Activated T-cell treated with anti-CD3 and anti-CD28 coated beads, Interleukin-2, amount 50 U/mL, for 4 hours (primary cell): ENCODE measurements around the gene DHFR. TPM values are rescaled to one million over a fixed set of nuclear protein-coding genes. Genes with fewer than 3 reads are reported as not detected.
"Not testable (repeated sequence)": the region's sequence is repeated elsewhere in the genome, so short reads cannot be mapped to it uniquely, and the experiment has no call there.

Experiments
- ATAC-seq, 2 donors: fragments of 200-7000 bp; cut with Tn5 transposase; one replicate each; pipeline ENCODE4 v1.10.0; 2021
- DNase-seq: peaks from one replicate; pipeline ENCODE4 v3.0.0-alpha.2; 2020
- H3K27me3 Mint-ChIP-seq: one replicate; pipeline ENCODE4 v1.8.0; 2021; ENCODE audit warnings: low read depth, mixed read lengths
- H3K36me3 Mint-ChIP-seq: one replicate; pipeline ENCODE4 v1.8.0; 2022; ENCODE audit warnings: mixed read lengths; ENCODE audit not compliant: insufficient read depth
- H3K4me1 Mint-ChIP-seq: one replicate; pipeline ENCODE4 v1.8.0; 2021; ENCODE audit warnings: low read depth, mixed read lengths
- H3K4me3 Mint-ChIP-seq: one replicate; pipeline ENCODE4 v1.8.0; 2021; ENCODE audit warnings: mild to moderate bottlenecking, moderate library complexity, mixed read lengths
- H3K9me3 Mint-ChIP-seq: one replicate; pipeline ENCODE4 v1.8.0; 2021; ENCODE audit warnings: mixed read lengths
- total RNA-seq, 3 donors: library from RNA; stranded (reverse); gene quantifications; one replicate each; pipeline ENCODE4 v1.2.1, GENCODE V29; 2021

Gene DHFR
- total RNA-seq, 3 donors from 2014 or later, result 29.4 to 42.1 (median 32.2) TPM

DNA sequence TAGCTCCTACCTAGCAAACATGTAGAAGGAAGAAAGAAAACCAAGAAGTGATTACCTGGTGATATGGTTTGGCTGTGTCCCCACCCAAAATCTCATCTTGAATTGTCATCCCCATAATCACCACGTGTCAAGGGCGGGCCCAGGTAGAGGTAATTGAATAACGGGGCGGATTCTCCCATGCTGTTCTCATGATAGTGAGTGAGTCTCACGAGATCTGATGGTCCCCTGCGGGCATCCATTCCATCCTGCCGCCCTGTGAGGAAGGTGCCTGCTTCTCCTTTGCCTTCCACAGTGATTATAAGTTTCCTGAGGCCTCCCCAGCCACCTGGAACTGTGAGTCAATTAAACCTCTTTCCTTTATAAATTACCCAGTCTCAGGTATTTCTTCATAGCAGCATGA is 57.3 kb downstream of the DHFR start:
- Mint-ChIP-seq H3K27me3 (no peaks in the 10 kb centered on the region), H3K4me1 (no peaks in the 10 kb centered on the region), H3K36me3 (no peaks in the 10 kb centered on the region), H3K4me3 (no peak overlapping the region), H3K9me3 (no peaks in the 10 kb centered on the region)
- DNase-seq, result no peak
- ATAC-seq, result no peak

DNA sequence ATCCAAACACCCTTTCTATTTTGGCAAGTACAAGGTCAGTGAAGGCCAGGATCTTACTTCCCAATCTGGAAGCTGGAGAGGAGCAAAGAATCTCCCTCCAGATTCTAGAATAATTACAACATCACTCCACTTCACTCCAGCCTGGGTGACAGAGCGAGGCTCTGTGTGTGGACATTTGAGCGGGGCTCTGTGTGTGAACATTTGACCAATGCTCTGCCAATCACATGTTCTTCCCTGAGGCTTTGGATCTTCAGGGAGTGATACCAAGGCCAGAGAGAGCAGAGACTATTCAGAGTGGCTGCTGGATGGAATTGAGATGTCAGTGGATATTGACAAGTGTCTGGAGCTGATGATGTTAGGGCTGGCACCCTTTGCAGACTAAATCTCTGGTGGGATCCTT is 60.0 kb downstream of the DHFR start:
- Mint-ChIP-seq H3K4me3 (no peak overlapping the region), H3K9me3 (no peaks in the 10 kb centered on the region), H3K27me3 (peaks cover 3% of the 10 kb centered on the region), H3K36me3 (no peaks in the 10 kb centered on the region), H3K4me1 (no peaks in the 10 kb centered on the region)
- ATAC-seq, result no peak
- no peak for DNase-seq

DNA sequence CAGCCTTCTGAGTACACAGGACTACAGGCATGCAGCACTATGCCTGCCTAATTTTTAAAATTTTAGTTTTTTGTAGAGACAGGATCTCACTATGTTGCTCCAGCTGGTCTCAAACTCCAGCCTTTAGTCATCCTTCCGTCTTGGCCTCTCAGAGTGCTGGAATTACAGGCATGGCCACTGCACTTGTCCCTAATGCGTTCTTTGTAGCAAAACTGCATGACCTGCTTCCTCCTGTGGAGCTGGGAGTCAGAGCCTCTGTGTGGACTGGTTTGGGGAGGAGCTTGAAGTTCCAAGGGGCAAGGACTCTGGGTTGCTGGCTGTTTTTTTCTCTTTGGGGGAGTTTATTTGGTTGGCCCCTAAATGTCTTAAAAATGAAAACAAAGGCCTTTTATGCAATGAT is 62.0 kb downstream of the DHFR start:
- no peak overlapping the region for H3K4me3 Mint-ChIP-seq

DNA sequence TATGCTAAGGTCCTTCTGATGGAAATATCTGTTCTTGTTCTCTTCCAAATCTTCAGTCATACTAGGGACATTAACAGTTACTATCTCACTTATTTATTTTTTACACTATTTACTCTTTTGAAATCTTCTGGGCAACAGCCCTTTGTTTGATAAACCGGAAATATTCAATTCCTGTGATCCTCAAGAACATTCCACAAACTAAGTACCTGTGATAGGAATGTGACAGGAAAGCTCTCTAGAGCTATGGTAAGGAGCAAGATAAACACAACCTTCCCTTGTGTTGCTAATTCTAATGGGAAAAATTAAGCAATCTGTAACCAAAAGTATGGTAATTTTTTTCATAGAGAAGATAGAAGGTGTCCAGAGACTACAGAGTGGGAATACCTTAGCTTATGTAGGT is 62.7 kb downstream of the DHFR start:
- Mint-ChIP-seq H3K27me3 (peaks cover 3% of the 10 kb centered on the region), H3K9me3 (no peaks in the 10 kb centered on the region), H3K4me1 (no peaks in the 10 kb centered on the region), H3K4me3 (no peak overlapping the region), H3K36me3 (no peaks in the 10 kb centered on the region)
- DNase-seq (no peak), ATAC-seq (no peak)

More for the DNA sequence above, 62.0 kb downstream of the DHFR start:
- no peaks in the 10 kb centered on the region for H3K9me3 Mint-ChIP-seq
- no peak for ATAC-seq
- no peaks in the 10 kb centered on the region for H3K36me3 Mint-ChIP-seq
- no peak for DNase-seq
- peaks cover 3% of the 10 kb centered on the region for H3K27me3 Mint-ChIP-seq
- H3K4me1 Mint-ChIP-seq, result no peaks in the 10 kb centered on the region

DNA sequence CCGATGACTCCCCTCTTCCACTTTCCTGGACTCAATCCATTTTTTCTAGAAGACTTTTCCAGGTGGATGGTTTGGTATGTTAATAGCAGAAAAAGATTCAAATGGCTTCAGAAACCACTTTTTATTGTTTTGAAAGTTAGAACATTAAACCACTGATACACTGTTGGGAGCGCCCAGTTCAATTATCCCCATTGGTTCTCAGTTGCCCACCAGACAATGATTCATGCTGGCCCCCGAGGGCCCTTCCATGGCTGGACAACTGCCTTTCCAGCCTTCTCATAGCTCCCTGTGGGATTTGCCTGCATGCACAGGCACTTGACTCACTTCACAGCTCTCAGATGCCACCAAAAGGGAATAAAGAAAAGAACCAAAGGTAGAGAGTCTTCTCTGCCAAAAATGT is 63.4 kb downstream of the DHFR start:
- H3K4me3 Mint-ChIP-seq, result no peak overlapping the region
- no peaks in the 10 kb centered on the region for H3K9me3 Mint-ChIP-seq
- H3K36me3 Mint-ChIP-seq, result no peaks in the 10 kb centered on the region
- DNase-seq, result no peak
- H3K27me3 Mint-ChIP-seq, result peaks cover 3% of the 10 kb centered on the region
- ATAC-seq, result no peak
- no peaks in the 10 kb centered on the region for H3K4me1 Mint-ChIP-seq

DNA sequence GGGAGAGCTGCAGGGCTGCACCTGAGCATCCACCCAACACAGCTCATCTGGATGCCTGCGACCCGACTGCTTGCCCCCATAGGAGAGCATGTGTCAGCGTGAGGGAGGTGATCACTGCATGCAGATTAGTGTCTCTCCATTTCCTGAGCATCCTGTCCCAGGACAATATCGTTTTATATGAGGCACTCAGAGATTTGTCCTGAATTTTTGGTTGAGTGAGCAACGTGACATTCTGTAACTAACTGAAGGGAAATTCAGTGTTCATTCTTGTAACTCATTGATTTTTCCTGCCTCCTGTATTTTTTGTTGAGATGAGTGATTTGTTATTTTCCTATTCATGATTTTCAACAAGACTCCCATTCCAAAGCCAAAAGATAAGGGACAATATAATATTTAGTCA is 64.0 kb downstream of the DHFR start:
- ATAC-seq (no peak), DNase-seq (no peak)
- H3K9me3 Mint-ChIP-seq, result no peaks in the 10 kb centered on the region
- no peak overlapping the region for H3K4me3 Mint-ChIP-seq
- H3K27me3 Mint-ChIP-seq, result peaks cover 3% of the 10 kb centered on the region
- H3K4me1 Mint-ChIP-seq, result no peaks in the 10 kb centered on the region
- no peaks in the 10 kb centered on the region for H3K36me3 Mint-ChIP-seq

DNA sequence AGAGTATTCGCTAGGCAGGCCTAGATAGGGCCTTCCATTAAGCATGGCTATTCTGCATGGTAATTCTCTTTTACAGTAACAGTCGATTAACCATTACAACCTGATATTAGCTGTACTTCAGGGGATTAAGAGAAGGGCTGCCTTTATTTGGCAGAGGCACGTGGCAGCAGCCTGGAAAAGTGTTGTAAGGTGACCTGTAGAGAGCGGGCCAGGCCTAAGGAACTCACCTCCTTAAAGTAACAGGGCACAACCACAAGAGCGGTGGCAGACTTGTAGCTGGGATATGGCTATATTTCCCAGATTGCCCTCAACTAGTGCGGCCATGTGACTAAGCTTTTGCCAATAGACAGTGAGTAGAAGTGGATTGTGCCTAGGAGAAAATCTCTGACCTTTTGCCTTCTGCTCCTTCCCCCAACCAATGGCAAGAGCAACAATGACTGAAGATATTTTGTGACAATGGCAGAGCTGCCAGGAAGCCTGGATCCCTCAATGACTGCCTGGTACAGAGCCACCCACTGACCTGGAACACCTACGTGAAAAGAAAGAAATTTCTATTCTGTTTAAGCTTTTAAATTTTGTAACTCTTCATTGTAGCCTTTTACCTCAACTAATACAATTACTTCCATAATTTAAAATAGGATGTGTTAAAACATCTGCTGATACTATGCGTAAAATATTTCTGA is 65.8 kb downstream of the DHFR start:
- Mint-ChIP-seq H3K4me1 (no peaks in the 10 kb centered on the region), H3K4me3 (no peak overlapping the region), H3K36me3 (no peaks in the 10 kb centered on the region), H3K27me3 (peaks cover 3% of the 10 kb centered on the region), H3K9me3 (no peaks in the 10 kb centered on the region)
- ATAC-seq, result no peak
- no peak for DNase-seq

DNA sequence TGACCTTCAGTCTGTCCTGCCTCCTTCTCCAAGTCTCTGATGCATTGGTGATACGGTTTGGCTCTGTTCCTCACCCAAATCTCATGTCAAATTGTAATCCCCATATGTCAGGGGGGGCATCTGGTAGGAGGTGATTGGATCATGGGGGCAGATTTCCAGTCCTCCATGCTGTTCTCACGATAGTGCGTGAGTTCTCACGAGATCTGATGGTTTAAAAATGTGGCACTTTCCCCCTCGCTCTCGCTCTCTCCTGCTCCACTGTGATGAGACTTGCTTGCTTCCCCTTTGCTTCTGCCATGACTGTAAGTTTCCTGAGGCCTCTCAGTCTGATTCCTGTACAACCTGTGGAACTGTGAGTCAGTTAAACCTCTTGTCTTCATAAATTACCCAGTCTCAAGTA is 70.0 kb downstream of the DHFR start:
- H3K4me3 Mint-ChIP-seq, result no peak overlapping the region
- DNase-seq (no peak), ATAC-seq (no peak)
- H3K36me3 Mint-ChIP-seq, result no peaks in the 10 kb centered on the region
- H3K4me1 Mint-ChIP-seq, result no peaks in the 10 kb centered on the region
- H3K9me3 Mint-ChIP-seq, result peaks cover 1% of the 10 kb centered on the region
- no peaks in the 10 kb centered on the region for H3K27me3 Mint-ChIP-seq

DNA sequence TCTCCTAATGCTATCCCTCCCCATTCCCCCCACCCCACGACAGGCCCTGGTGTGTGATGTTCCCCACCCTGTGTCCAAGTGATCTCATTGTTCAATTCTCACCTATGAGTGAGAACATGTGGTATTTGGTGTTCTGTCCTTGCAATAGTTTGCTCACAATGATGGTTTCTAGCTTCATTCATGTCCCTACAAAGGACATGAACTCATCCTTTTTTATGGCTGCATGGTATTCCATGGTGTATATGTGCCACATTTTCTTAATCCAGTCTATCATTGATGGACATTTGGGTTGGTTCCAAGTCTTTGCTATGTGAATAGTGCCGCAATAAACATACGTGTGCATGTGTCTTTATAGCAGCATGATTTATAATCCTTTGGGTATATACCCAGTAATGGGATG is 74.5 kb downstream of the DHFR start:
- H3K4me1 Mint-ChIP-seq, H3K4me3 Mint-ChIP-seq, H3K9me3 Mint-ChIP-seq, DNase-seq, H3K36me3 Mint-ChIP-seq, ATAC-seq: not testable (repeated sequence)
- H3K27me3 Mint-ChIP-seq, result peaks cover 19% of the 10 kb centered on the region

DNA sequence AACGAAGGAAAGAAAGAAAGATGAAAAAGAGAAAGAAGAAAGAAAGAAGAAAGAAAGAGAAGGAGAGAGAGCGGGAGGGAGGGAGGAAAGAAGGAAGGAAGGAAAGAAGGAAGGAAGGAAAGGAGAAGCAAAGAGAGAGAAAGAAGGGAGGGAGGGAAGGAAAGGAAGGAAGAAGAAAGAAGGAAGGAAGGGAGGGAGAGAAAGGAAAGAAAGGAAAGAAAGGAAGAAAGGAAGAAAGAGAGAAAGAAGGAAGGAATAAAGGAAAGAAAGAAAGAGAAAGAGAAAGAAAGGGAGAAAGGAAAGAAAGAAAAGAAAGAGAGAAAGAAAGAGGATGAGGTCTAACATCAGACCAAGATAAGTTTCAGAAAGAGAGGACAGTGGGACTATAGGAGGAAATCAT is 75.7 kb downstream of the DHFR start:
- H3K36me3 Mint-ChIP-seq, result no peaks in the 10 kb centered on the region
- peaks cover 3% of the 10 kb centered on the region for H3K9me3 Mint-ChIP-seq
- no peak overlapping the region for H3K4me3 Mint-ChIP-seq
- H3K4me1 Mint-ChIP-seq, result no peaks in the 10 kb centered on the region
- no peak for DNase-seq
- no peak for ATAC-seq
- peaks cover 19% of the 10 kb centered on the region for H3K27me3 Mint-ChIP-seq

DNA sequence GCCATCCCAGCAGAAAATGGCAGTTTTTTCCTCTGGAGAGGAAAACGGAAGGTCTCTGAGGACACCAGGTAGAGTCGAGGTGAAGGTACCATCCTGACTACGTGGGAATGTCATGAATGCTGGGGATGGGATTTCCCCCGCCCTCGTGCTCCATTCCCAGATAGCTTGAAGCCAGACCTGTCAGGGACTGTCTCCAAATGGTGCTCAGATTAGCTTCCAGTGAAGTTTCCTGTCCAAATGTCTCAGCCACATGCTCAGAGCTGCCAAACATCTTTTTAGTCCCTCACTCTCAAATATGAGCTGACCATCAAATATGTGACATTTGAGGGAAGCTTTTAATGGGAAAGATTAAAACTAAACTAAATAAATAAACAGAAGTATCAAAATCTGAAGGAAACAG is 77.1 kb downstream of the DHFR start:
- Mint-ChIP-seq H3K9me3 (peaks cover 3% of the 10 kb centered on the region), H3K27me3 (peaks cover 25% of the 10 kb centered on the region), H3K4me1 (no peaks in the 10 kb centered on the region), H3K36me3 (no peaks in the 10 kb centered on the region), H3K4me3 (no peak overlapping the region)
- ATAC-seq (no peak), DNase-seq (no peak)

DNA sequence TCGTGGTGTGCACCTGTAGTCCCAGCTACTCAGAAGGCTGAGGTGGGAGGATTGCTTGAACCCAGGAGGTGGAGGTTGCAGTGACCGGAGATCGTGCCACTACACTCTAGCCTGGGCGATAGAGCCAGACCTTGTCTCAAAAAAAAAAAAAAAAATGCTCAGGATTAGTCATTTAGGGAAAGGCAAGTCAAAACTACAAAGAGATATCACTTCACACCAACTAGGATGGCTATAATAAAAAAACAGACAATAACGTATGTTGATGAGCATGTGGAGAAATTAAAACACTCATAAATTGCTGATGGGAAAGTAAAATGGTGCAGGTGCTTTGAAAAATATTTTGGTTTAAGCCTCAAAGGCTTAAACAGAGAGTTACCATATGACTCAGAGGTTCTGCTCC is 78.4 kb downstream of the DHFR start:
- Mint-ChIP-seq H3K4me3 (no peak overlapping the region), H3K36me3 (no peaks in the 10 kb centered on the region), H3K27me3 (peaks cover 37% of the 10 kb centered on the region), H3K4me1 (no peaks in the 10 kb centered on the region), H3K9me3 (peaks cover 3% of the 10 kb centered on the region)
- ATAC-seq (no peak), DNase-seq (no peak)

Other genes with a start within 250 kb of the DHFR start
- 1 to 10 TPM; 4.0 to 5.1 (median 4.9) TPM for gene ZFYVE16, start 246.9 kb downstream of the DHFR start, total RNA-seq
- under 1 TPM; 0.40 to 0.54 (median 0.45) TPM for gene FAM151B, start 166.9 kb downstream of the DHFR start, total RNA-seq
- not detected for gene ANKRD34B, start 84.7 kb downstream of the DHFR start, total RNA-seq
- gene MSH3, start 331 bp downstream of the DHFR start, total RNA-seq, result 10 to 100 TPM; 14.6 to 15.5 (median 15.1) TPM